PC-3 (cell line): ENCODE measurements around the gene LIG1.

Experiments
- EZH2 ChIP-seq: fragments of 300-600 bp; sonication (generic); IDR thresholded peaks from one replicate; pipeline ENCODE4 v1.6.1; 2017; ENCODE audit warnings: antibody characterized with exemption, mild to moderate bottlenecking, low read length; ENCODE audit not compliant: unreplicated experiment
- EZH2phosphoT487 ChIP-seq: fragments of 300-600 bp; sonication (generic); IDR thresholded peaks from 2 replicates; pipeline ENCODE4 v1.6.1; 2018; ENCODE audit warnings: mild to moderate bottlenecking, antibody characterized with exemption, low read length, borderline replicate concordance
- TF ChIP-seq, protein P1 (sequence below): fragments of 300-600 bp; sonication (generic); conservative IDR thresholded peaks from 2 replicates; pipeline ENCODE4 v1.5.1; 2017; ENCODE audit warnings: antibody characterized with exemption, low read depth, mild to moderate bottlenecking, low read length

DNA sequence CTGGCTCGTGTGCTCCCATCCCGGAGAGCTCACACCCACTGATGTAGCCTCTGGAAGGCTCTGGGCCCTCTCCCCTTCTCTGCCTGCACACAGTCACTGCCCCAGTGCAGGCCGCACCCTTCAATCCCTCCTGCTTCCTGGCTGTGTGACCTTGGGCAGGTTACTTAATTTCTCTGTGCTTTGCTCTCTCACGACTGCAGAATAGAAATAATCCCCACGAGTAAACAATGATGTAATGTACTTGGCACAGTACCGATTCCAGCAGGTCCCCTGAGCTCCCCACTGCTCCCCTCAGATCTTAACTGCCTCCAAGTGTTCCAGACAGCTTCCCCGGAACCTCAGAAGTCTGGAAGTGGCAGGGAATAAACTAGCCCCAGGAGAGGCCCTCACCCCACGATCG, 16.1 kb downstream of the LIG1 start:
- TF ChIP-seq, protein P1, sequence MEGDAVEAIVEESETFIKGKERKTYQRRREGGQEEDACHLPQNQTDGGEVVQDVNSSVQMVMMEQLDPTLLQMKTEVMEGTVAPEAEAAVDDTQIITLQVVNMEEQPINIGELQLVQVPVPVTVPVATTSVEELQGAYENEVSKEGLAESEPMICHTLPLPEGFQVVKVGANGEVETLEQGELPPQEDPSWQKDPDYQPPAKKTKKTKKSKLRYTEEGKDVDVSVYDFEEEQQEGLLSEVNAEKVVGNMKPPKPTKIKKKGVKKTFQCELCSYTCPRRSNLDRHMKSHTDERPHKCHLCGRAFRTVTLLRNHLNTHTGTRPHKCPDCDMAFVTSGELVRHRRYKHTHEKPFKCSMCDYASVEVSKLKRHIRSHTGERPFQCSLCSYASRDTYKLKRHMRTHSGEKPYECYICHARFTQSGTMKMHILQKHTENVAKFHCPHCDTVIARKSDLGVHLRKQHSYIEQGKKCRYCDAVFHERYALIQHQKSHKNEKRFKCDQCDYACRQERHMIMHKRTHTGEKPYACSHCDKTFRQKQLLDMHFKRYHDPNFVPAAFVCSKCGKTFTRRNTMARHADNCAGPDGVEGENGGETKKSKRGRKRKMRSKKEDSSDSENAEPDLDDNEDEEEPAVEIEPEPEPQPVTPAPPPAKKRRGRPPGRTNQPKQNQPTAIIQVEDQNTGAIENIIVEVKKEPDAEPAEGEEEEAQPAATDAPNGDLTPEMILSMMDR: no peak
- TF ChIP-seq EZH2: no peak
- no peak for TF ChIP-seq EZH2phosphoT487
